ENCODE results near the gene ANKRD65. TPM values are rescaled to one million over a fixed set of nuclear protein-coding genes. Genes with fewer than 3 reads are reported as not detected.

ANKRD65 gene
- total and polyA plus RNA-seq, 2 donors (not counting 3 experiments of a cell fraction or from before 2014, with no cell fraction given): 0.15 to 0.38 TPM

DNA sequence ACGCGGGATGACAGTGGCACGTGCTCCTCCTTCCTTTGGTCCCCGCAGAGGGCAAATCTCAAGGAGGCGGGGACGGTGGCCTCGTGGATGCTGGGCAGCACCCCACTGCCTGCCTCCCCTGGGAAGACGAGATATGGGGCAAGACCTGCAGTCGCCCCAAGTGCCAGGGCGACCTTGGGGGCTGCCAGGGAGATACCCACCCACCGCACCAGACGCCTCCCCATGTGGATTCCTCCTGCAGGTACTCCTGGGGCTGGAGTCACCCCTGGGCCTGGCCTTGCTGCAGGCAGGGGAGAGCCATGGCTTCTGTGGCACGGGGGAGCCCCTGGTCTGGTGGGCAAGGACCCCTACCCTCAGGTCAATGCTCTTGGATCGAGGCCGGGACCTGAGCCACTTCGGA is 40.2 kb downstream of the ANKRD65 start:
- FAIRE-seq: no peak
- Histone ChIP-seq H3K4me3 (replicated peaks in 1 of 3; ENCODE audit: insufficient read depth in 1 of 3, low read depth in 1 of 3, low read length in 3 of 3) (no peak overlapping the region), H3K4me1 (ENCODE audit: control insufficient read depth, extremely low read depth, insufficient read depth, low read length) (no peaks in the 10 kb centered on the region), H4K20me1 (replicated peaks; ENCODE audit: control insufficient read depth, extremely low read depth, insufficient read depth, low read length) (no peaks in the 10 kb centered on the region), H3K79me2 (ENCODE audit: control insufficient read depth, insufficient read depth, low read length) (peaks cover 3% of the 10 kb centered on the region), H3K27ac (ENCODE audit: insufficient read depth, low read depth, low read length) (no peak overlapping the region), H3K9me1 (replicated peaks; ENCODE audit: control insufficient read depth, extremely low read depth, insufficient read depth, low read length) (no peaks in the 10 kb centered on the region), H2AFZ (ENCODE audit: low read depth, low read length) (no peak overlapping the region), H3K27me3 (ENCODE audit: control insufficient read depth in 2 of 2, insufficient read depth in 2 of 2, low read length in 2 of 2) (no peaks in the 10 kb centered on the region), H3K36me3 (ENCODE audit: control insufficient read depth in 2 of 2, extremely low read depth in 1 of 2, insufficient read depth in 2 of 2, low read length in 2 of 2) (peaks cover 2 to 6% of the 10 kb centered on the region in 2 experiments), H3K4me2 (ENCODE audit: insufficient read depth, low read length) (no peak overlapping the region), H3K9me3 (replicated peaks; ENCODE audit: control insufficient read depth, insufficient read depth, low read length) (no peaks in the 10 kb centered on the region), H3K9ac (replicated peaks; ENCODE audit: extremely low read depth, insufficient read depth, low read length) (no peak overlapping the region)
- BruUV-seq (replicated peaks): no TSS peak
- TF ChIP-seq POLR2AphosphoS5 (IDR thresholded peaks at IDR 0.05; ENCODE audit: insufficient read depth, low read depth, low read length) (no peak), FOS (IDR thresholded peaks at IDR 0.05; ENCODE audit: borderline replicate concordance, insufficient read depth, low read length) (no peak), GATA2 (IDR thresholded peaks at IDR 0.05; ENCODE audit: insufficient read depth, insufficient read length, low read depth, low read length) (no peak), JUN (IDR thresholded peaks at IDR 0.05; ENCODE audit: borderline replicate concordance, insufficient read depth, insufficient read length, low read depth) (no peak), POLR2A (IDR thresholded peaks at IDR 0.05; ENCODE audit: low read depth, low read length) (no peak), MYC (IDR thresholded peaks at IDR 0.05; ENCODE audit: low read depth, low read length) (no peak)
- TF ChIP-seq, protein P1, sequence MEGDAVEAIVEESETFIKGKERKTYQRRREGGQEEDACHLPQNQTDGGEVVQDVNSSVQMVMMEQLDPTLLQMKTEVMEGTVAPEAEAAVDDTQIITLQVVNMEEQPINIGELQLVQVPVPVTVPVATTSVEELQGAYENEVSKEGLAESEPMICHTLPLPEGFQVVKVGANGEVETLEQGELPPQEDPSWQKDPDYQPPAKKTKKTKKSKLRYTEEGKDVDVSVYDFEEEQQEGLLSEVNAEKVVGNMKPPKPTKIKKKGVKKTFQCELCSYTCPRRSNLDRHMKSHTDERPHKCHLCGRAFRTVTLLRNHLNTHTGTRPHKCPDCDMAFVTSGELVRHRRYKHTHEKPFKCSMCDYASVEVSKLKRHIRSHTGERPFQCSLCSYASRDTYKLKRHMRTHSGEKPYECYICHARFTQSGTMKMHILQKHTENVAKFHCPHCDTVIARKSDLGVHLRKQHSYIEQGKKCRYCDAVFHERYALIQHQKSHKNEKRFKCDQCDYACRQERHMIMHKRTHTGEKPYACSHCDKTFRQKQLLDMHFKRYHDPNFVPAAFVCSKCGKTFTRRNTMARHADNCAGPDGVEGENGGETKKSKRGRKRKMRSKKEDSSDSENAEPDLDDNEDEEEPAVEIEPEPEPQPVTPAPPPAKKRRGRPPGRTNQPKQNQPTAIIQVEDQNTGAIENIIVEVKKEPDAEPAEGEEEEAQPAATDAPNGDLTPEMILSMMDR (IDR thresholded peaks at IDR 0.05; ENCODE audit: extremely low read depth in 1 of 2, insufficient read depth in 1 of 2, low read depth in 1 of 2, low read length in 2 of 2): no peak
- CTCF ChIA-PET: interaction anchor here (1.4 kb wide), 1 partner anchor 21 kb away, joined by 4 read pairs; no protein-coding TSS in a partner anchor
- intact Hi-C loops (cut with micrococcal nuclease) (no loop called here), dilution Hi-C loops (cut with MboI; ENCODE audit: extremely low pct_ligation_motif_present, low sequenced_read_pairs) (no loop called here)
- DNase-seq (ENCODE audit: low read depth, low spot score): no peak
- POLR2A ChIA-PET: no interaction called here
